ENCODE data around the gene AASS.

GRCh38 chr7:122064971-122065370 lies 79.1 kb downstream of the AASS start:
- no peak for TF ChIP-seq EZH2 (IDR thresholded peaks at IDR 0.05; ENCODE audit: borderline replicate concordance)
- TF ChIP-seq EZH2phosphoT487 (IDR thresholded peaks at IDR 0.05; ENCODE audit: low read depth, severe bottlenecking, unreplicated experiment) = no peak
- no peak for TF ChIP-seq CTCF (IDR thresholded peaks at IDR 0.05; ENCODE audit: poor library complexity)
